ENCODE measurements around the gene TM9SF4. TPM values are rescaled to one million over a fixed set of nuclear protein-coding genes. Genes with fewer than 3 reads are reported as not detected.

The TM9SF4 gene
- total and polyA plus RNA-seq, 5 donors: 20.2 to 42.5 (median 34.3) TPM

DNA sequence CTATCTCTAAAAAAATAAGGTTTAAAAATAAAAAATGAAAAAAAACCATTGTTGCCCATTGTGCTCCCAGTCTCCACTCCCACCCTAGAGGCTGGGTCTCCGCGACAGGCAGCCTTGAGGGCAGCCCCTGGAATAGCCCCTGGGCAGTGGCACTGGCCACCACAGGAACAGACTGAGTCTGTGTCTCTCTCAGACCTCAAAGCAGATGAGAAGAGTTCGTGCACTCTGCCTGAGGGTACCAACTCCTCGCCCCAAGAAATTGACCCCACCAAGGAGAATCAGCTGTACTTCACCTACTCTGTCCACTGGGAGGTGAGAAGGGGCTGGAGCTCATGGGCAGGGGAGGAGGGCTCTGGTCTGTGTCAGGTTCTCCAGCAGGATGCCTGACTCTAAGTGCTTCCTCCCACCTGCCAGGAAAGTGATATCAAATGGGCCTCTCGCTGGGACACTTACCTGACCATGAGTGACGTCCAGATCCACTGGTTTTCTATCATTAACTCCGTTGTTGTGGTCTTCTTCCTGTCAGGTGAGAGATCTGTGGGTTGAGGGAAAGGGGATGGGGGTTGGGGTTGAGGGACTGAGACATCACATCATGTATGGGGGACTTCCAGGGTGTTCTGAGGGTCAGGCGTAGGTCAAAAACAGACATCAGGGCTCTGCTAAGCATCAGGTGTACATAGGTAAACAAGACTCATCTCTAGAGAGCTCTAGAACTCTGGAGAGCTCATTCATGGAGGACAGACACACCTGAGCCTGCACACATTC, 35.6 kb downstream of the TM9SF4 start:
- H3K27ac ChIP-seq (ENCODE audit: low read length): no peak overlapping the region
- WGBS: 93% methylated on average over 8 of the region's 8 CpGs
- no peaks in the 10 kb centered on the region for H3K4me1 ChIP-seq (ENCODE audit: control insufficient read depth, insufficient read depth, low read length)
- H3K4me3 ChIP-seq (ENCODE audit: low read length): no peak overlapping the region
- H3K27me3 ChIP-seq (ENCODE audit: control insufficient read depth, insufficient read depth): no peaks in the 10 kb centered on the region
- DNase-seq (no peak), ATAC-seq (no peak)
- no peaks in the 10 kb centered on the region for H3K9me3 ChIP-seq (ENCODE audit: control insufficient read depth, low read length)
- intact Hi-C loops (cut with DNase I): no loop called here

DNA sequence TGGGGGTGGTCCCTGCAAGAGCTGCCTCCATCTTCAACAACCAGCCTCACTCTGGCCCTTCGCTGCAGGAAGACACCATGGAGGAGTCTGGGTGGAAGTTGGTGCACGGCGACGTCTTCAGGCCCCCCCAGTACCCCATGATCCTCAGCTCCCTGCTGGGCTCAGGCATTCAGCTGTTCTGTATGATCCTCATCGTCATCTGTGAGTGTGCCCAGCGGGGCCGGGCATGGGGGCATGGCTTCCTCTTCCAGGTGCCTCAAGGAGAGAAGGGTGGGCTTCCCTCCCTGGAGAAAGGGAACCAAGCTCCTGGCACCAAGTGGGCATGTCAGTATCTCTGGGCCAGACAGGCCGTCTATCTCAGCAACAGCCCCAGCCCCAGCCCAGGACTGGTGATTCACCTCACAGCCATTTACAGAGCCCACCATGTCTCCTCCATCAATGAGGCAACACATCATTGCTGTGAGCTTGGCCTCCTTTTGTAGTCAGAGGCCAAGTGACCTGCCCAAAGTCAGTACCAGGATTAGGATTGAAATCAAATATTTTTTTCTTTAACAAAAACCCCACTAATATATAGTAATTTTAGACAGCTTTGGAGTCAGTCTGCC, 40.2 kb downstream of the TM9SF4 start:
- intact Hi-C loops (cut with DNase I): no loop called here
- no peaks in the 10 kb centered on the region for H3K27me3 ChIP-seq (ENCODE audit: control insufficient read depth, insufficient read depth)
- no peak for DNase-seq
- H3K4me3 ChIP-seq (ENCODE audit: low read length): no peak overlapping the region
- no peaks in the 10 kb centered on the region for H3K9me3 ChIP-seq (ENCODE audit: control insufficient read depth, low read length)
- H3K27ac ChIP-seq (ENCODE audit: low read length): no peak overlapping the region
- H3K4me1 ChIP-seq (ENCODE audit: control insufficient read depth, insufficient read depth, low read length): no peaks in the 10 kb centered on the region
- no peak for ATAC-seq
- WGBS: 77% methylated on average over 8 of the region's 8 CpGs

DNA sequence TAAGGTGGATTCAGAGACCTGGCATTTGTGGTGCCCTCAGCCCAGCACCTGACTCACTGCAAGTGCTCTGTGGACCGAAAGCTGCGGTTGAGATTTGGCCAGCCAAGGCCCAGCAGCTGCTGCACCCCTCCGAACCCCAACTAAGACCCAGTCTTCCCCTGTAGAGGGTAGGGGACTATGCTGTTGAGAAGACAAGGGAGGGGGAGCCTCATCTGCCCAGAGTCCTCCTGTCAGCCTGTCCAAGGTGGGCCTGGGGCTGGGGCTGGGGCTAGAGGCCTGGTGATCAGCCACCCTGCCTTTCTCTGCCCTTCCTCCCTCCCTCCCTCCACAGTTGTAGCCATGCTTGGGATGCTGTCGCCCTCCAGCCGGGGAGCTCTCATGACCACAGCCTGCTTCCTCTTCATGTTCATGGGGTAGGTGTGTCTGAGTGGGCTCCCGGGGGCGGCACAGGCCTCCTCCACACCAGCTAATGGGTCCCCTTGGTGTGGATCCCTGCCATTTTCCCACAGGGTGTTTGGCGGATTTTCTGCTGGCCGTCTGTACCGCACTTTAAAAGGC, 40.9 kb downstream of the TM9SF4 start:
- Histone ChIP-seq H3K4me3 (ENCODE audit: low read length) (no peak overlapping the region), H3K4me1 (ENCODE audit: control insufficient read depth, insufficient read depth, low read length) (peaks cover 5% of the 10 kb centered on the region), H3K9me3 (ENCODE audit: control insufficient read depth, low read length) (no peaks in the 10 kb centered on the region), H3K27ac (ENCODE audit: low read length) (no peak overlapping the region), H3K27me3 (ENCODE audit: control insufficient read depth, insufficient read depth) (no peaks in the 10 kb centered on the region)
- DNase-seq (no peak), ATAC-seq (no peak)
- intact Hi-C loops (cut with DNase I): no loop called here
- 90% methylated on average over 10 of the region's 10 CpGs for WGBS

DNA sequence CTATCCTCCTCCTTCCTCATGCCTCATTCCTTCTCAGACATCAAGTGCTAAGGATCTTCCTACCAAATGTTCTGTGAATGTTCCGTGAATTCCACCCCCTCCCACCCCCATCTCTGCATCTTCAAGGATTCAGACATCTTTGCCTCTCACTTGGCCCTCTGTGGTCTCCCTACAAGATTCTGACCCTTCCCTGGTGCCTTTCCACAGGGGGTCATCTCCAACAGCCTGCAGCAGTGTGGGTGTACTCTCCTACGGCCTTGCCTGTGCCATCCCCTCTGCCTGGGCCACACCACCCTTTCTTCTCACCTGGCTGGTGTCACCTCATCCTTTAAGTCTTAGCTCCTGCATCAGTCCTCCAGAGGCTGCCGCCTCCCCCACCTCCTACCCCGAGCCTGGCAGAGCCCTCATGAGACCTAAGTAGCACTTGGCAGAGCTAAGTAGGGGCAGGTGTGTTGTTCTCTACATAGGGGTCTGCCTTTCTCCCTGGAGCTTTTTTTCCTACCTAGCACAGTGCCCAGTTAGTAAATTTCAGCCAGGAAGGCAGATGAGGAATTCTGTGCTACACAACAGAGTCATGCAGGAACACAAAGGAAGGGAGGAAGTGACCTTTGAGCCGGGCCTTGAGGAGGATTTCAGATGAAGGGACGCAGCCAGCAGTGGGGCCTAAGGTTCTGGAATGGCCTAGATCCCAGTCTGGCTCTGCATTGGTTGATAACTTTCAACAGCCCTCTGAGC, 43.1 kb downstream of the TM9SF4 start:
- Histone ChIP-seq H3K27ac (ENCODE audit: low read length) (no peak overlapping the region), H3K9me3 (ENCODE audit: control insufficient read depth, low read length) (no peaks in the 10 kb centered on the region), H3K4me1 (ENCODE audit: control insufficient read depth, insufficient read depth, low read length) (peaks cover 8% of the 10 kb centered on the region), H3K27me3 (ENCODE audit: control insufficient read depth, insufficient read depth) (no peaks in the 10 kb centered on the region), H3K4me3 (ENCODE audit: low read length) (no peak overlapping the region)
- intact Hi-C loops (cut with DNase I): no loop called here
- no peak for DNase-seq
- WGBS: 73% methylated on average over 6 of the region's 6 CpGs
- ATAC-seq: no peak

DNA sequence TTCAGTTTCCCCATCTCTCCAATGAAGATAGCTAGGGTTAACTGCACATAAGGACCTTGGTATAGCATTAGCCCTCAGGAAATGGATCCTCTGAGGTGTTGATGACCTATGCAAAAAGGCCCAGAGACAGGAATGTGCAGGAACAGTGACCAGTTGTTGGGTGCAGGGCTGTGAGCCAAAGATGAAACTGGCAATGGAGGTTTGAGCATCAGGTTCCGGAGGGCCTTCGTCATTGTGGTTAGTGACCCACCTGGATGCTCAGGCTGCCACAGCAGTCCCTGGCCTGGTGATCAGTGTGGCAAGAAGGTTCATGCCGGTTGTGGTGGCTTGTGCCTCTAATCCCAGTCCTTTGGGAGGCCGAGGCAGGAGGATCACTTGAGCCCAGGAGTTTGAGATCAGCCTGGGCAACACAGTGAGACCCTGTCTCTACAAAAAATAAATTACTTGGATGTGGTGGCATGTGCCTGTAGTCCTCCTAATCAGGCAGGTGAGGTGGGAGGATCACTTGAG, 43.7 kb downstream of the TM9SF4 start:
- Histone ChIP-seq H3K4me3 (ENCODE audit: low read length) (no peak overlapping the region), H3K27me3 (ENCODE audit: control insufficient read depth, insufficient read depth) (no peaks in the 10 kb centered on the region), H3K4me1 (ENCODE audit: control insufficient read depth, insufficient read depth, low read length) (peaks cover 8% of the 10 kb centered on the region), H3K27ac (ENCODE audit: low read length) (no peak overlapping the region), H3K9me3 (ENCODE audit: control insufficient read depth, low read length) (no peaks in the 10 kb centered on the region)
- 95% methylated on average over 4 of the region's 4 CpGs for WGBS
- intact Hi-C loops (cut with DNase I): no loop called here
- ATAC-seq: no peak
- no peak for DNase-seq

DNA sequence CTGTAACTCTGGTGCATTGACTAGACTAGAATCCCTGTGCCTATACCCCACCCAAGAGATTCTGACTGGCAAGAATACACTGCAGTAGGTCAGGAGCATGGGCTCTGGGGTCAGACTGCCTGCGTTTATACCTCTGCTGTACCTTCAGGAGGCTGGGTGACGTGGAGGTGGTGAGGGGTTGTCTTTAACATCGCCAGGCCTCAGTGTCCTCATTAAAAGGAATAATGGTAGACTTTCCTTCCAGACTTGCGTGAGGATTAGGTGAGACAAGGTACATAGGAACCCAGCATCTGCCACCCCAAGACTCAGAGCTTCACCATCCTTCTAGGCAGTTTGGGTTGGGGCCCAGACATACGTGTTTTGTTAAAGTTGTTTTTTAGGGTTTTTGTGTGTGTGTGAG, 44.3 kb downstream of the TM9SF4 start:
- H3K9me3 ChIP-seq (ENCODE audit: control insufficient read depth, low read length): no peaks in the 10 kb centered on the region
- ATAC-seq: no peak
- intact Hi-C loops (cut with DNase I): no loop called here
- no peaks in the 10 kb centered on the region for H3K27me3 ChIP-seq (ENCODE audit: control insufficient read depth, insufficient read depth)
- H3K4me3 ChIP-seq (ENCODE audit: low read length): no peak overlapping the region
- 97% methylated on average over 5 of the region's 5 CpGs for WGBS
- no peak for DNase-seq
- no peak overlapping the region for H3K27ac ChIP-seq (ENCODE audit: low read length)
- H3K4me1 ChIP-seq (ENCODE audit: control insufficient read depth, insufficient read depth, low read length): peaks cover 8% of the 10 kb centered on the region

DNA sequence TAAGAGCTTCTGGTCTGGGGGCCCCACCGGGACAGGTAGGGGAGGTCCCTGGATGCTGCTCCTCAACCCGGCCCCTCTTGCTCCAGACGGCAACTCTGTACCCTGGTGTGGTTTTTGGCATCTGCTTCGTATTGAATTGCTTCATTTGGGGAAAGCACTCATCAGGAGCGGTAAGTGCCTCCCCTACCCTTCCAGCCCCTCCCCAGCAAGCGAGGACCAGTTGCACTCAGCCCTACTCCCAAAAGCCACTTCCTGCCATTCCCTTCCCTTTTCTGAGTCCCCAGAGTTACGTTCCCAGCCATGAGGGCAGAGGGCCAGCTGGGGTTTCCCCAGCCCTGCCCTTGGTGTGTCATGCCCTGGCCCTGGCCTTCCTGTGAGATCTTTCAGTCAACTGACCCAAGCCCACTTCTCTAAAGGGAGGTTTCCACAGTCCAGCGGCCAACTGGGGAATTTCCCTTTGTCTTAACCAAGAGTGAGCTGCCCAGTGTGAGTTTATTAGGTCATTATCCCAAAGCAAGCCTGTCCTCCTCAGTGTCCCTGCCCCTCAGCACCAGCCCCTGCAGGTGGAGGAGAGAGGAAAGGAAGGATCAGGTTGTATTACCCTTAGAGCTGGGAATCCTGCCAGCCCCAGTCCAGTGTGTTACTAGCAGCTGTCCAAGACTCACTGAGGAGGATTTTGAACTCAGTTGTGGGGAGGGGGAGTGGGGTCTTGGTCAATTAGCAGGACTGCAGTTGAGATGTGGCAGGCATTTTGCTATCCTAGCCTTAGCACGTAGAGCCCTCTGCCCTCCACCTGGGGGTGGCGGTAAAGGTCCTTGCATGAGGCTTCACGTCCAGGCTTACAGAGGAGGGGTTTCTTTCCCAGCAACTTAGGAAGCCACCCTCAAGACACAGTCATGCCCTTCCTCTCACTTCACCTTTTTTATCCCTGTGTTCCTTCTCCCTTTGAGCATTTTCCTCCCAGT, 45.8 kb downstream of the TM9SF4 start:
- DNase-seq (peak; percentile 94 to 95 (median 94)), ATAC-seq (peak; percentile 94 to 97)
- no peaks in the 10 kb centered on the region for H3K9me3 ChIP-seq (ENCODE audit: control insufficient read depth, low read length)
- H3K27me3 ChIP-seq (ENCODE audit: control insufficient read depth, insufficient read depth): no peaks in the 10 kb centered on the region
- 35% methylated on average over 11 of the region's 11 CpGs for WGBS
- H3K4me1 ChIP-seq (ENCODE audit: control insufficient read depth, insufficient read depth, low read length): peaks cover 8% of the 10 kb centered on the region
- peak overlapping the region; percentile 34 for H3K27ac ChIP-seq (ENCODE audit: low read length)
- intact Hi-C loops (cut with DNase I): no loop called here
- H3K4me3 ChIP-seq (ENCODE audit: low read length): no peak overlapping the region

DNA sequence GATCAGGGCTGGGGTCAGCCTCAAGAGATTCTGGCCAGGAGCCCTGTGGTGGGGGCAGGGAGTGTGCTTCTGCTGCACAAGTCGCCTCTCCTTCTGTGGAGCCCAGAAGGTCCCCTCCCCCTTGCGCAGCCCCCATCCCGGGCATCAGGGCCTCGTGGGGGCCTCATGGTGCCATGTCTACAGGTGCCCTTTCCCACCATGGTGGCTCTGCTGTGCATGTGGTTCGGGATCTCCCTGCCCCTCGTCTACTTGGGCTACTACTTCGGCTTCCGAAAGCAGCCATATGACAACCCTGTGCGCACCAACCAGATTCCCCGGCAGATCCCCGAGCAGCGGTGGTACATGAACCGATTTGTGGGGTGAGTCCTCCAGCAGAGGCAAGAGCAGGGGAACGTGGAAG, 48.1 kb downstream of the TM9SF4 start:
- Histone ChIP-seq H3K4me1 (ENCODE audit: control insufficient read depth, insufficient read depth, low read length) (peaks cover 8% of the 10 kb centered on the region), H3K27ac (ENCODE audit: low read length) (no peak overlapping the region), H3K27me3 (ENCODE audit: control insufficient read depth, insufficient read depth) (no peaks in the 10 kb centered on the region), H3K9me3 (ENCODE audit: control insufficient read depth, low read length) (no peaks in the 10 kb centered on the region), H3K4me3 (ENCODE audit: low read length) (no peak overlapping the region)
- DNase-seq (no peak), ATAC-seq (no peak)
- 95% methylated on average over 14 of the region's 14 CpGs for WGBS
- intact Hi-C loops (cut with DNase I): no loop called here

DNA sequence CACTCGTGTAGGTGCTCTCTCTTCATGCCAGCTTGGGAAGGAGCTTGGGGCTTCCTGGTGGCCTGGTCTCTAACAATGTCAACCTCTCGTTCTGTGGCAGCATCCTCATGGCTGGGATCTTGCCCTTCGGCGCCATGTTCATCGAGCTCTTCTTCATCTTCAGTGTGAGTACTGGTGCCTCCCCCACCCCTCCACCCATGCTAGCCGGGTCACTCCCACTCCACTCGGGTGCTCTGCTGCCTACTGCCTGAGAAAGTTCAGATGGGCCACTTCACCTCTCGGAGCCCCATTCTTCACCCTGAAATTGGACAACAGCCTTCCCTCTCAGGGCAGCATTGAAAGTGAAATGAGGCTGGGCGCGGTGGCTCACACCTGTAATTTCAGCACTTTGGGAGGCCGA, 48.8 kb downstream of the TM9SF4 start:
- H3K9me3 ChIP-seq (ENCODE audit: control insufficient read depth, low read length): no peaks in the 10 kb centered on the region
- intact Hi-C loops (cut with DNase I): no loop called here
- 96% methylated on average over 11 of the region's 11 CpGs for WGBS
- no peak overlapping the region for H3K4me3 ChIP-seq (ENCODE audit: low read length)
- H3K27me3 ChIP-seq (ENCODE audit: control insufficient read depth, insufficient read depth): no peaks in the 10 kb centered on the region
- H3K4me1 ChIP-seq (ENCODE audit: control insufficient read depth, insufficient read depth, low read length): peaks cover 8% of the 10 kb centered on the region
- ATAC-seq (no peak), DNase-seq (no peak)
- no peak overlapping the region for H3K27ac ChIP-seq (ENCODE audit: low read length)

DNA sequence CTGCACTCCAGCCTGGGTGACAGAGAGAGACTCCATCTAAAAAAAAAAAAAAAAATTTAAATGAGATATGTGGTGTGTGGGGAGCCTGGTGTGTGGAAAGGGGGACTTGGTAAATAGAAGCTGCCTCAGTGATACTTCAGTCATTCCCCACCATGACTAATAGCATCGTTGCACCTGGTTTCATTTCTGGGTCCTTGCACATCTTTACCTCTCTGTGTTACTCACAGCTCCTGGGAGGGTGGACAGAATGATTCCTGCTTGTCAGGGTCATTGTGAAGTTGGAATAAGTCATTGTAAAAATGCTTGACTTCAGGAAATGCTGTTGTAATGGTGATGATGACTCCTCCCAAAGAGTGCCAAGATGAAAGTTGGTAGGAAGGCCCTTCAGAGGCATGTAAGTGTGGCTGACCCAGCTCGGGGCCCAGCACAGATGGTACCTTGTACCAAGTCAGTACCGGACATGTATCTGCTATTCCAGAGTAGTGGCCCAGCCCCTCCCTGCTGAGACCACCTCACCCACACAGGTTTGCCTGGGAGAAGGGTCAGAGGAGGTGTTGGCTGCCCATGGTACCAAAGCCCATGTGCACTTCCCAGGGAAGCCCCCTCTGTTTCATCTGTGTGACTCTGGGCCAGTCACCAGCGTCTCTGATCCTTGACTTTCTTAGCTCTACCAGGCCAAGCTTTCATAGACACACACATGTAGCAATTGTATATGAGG, 49.6 kb downstream of the TM9SF4 start:
- H3K4me1 ChIP-seq (ENCODE audit: control insufficient read depth, insufficient read depth, low read length): peaks cover 8% of the 10 kb centered on the region
- intact Hi-C loops (cut with DNase I): no loop called here

More for the DNA sequence above, 49.6 kb downstream of the TM9SF4 start:
- no peaks in the 10 kb centered on the region for H3K9me3 ChIP-seq (ENCODE audit: control insufficient read depth, low read length)
- 95% methylated on average over 4 of the region's 4 CpGs for WGBS
- no peak overlapping the region for H3K27ac ChIP-seq (ENCODE audit: low read length)
- no peak overlapping the region for H3K4me3 ChIP-seq (ENCODE audit: low read length)
- no peaks in the 10 kb centered on the region for H3K27me3 ChIP-seq (ENCODE audit: control insufficient read depth, insufficient read depth)
- DNase-seq (no peak), ATAC-seq (no peak)

Measured in right cardiac atrium (tissue), 5 donors.